NT2/D1 (cell line): ENCODE data around the gene POU2AF2.

Experiments used
- DNase-seq: peaks from one replicate; pipeline ENCODE4 v3.0.0-alpha.2; 2011; ENCODE audit warnings: low read depth, low spot score
- H3K27me3 ChIP-seq: 2 replicates; pipeline ENCODE4 v1.6.0; 2011; ENCODE audit warnings: mild to moderate bottlenecking; ENCODE audit not compliant: insufficient read length, insufficient read depth
- H3K36me3 ChIP-seq: 2 replicates; pipeline ENCODE4 v1.6.1; 2011; ENCODE audit warnings: mild to moderate bottlenecking, low read length, mixed read lengths; ENCODE audit not compliant: insufficient read depth, insufficient read length
- H3K4me1 ChIP-seq: 2 replicates; pipeline ENCODE4 v1.5.1; 2011; ENCODE audit not compliant: insufficient read depth, insufficient read length
- H3K4me3 ChIP-seq: 2 replicates; pipeline ENCODE4 v1.5.1; 2011; ENCODE audit warnings: low read depth; ENCODE audit not compliant: insufficient read length
- H3K9ac ChIP-seq: 2 replicates; pipeline ENCODE4 v1.6.0; 2011; ENCODE audit warnings: low read depth; ENCODE audit not compliant: insufficient read length
- H3K9me3 ChIP-seq: 2 replicates; pipeline ENCODE4 v1.5.1; 2011; ENCODE audit warnings: mild to moderate bottlenecking, low read length; ENCODE audit not compliant: insufficient read depth
- SUZ12 ChIP-seq: IDR thresholded peaks from 2 replicates; pipeline ENCODE4 v1.6.1; 2011; ENCODE audit not compliant: insufficient read length, insufficient read depth; ENCODE audit errors: extremely low read depth
- YY1 ChIP-seq: IDR thresholded peaks from 2 replicates; pipeline ENCODE4 v1.6.1; 2011; ENCODE audit not compliant: insufficient read length, insufficient read depth
- ZNF274 ChIP-seq: IDR thresholded peaks from 2 replicates; pipeline ENCODE4 v1.6.1; 2011; ENCODE audit warnings: mild to moderate bottlenecking, low read depth, low read length

The POU2AF2 gene

GRCh38 chr11:111230122-111230465 lies 15.4 kb upstream of the POU2AF2 start:
- no peak for TF ChIP-seq SUZ12
- TF ChIP-seq YY1, result no peak
- no peak for TF ChIP-seq ZNF274
- no peaks in the 10 kb centered on the region for H3K9me3 ChIP-seq
- H3K4me1 ChIP-seq, result no peaks in the 10 kb centered on the region
- no peak for DNase-seq
- H3K9ac ChIP-seq, result peak overlapping the region; percentile 52
- peaks cover 8% of the 10 kb centered on the region for H3K27me3 ChIP-seq
- H3K36me3 ChIP-seq, result no peaks in the 10 kb centered on the region
- H3K4me3 ChIP-seq, result no peak overlapping the region

- no peak overlapping the region for H3K4me3 ChIP-seq
- no peak for DNase-seq
- TF ChIP-seq ZNF274, result no peak
- TF ChIP-seq SUZ12, result no peak
- no peak for TF ChIP-seq YY1
- H3K27me3 ChIP-seq, result peaks cover 8% of the 10 kb centered on the region
- no peaks in the 10 kb centered on the region for H3K4me1 ChIP-seq
- H3K9ac ChIP-seq, result no peak overlapping the region
- no peaks in the 10 kb centered on the region for H3K36me3 ChIP-seq
- H3K9me3 ChIP-seq, result no peaks in the 10 kb centered on the region
These were observed 13.7 kb upstream of the POU2AF2 start for GRCh38 chr11:111231836-111232235.

- DNase-seq, result no peak
- Histone ChIP-seq H3K4me3 (no peak overlapping the region), H3K9ac (no peak overlapping the region), H3K36me3 (no peaks in the 10 kb centered on the region), H3K4me1 (no peaks in the 10 kb centered on the region), H3K9me3 (no peaks in the 10 kb centered on the region), H3K27me3 (peaks cover 3% of the 10 kb centered on the region)
- no peak for TF ChIP-seq SUZ12
- no peak for TF ChIP-seq ZNF274
- no peak for TF ChIP-seq YY1
These were observed 9.1 kb upstream of the POU2AF2 start for GRCh38 chr11:111236383-111236782.

GRCh38 chr11:111237926-111238325 lies 7.6 kb upstream of the POU2AF2 start:
- Histone ChIP-seq H3K4me3 (no peak overlapping the region), H3K36me3 (no peaks in the 10 kb centered on the region), H3K9me3 (no peaks in the 10 kb centered on the region), H3K4me1 (no peaks in the 10 kb centered on the region), H3K9ac (no peak overlapping the region), H3K27me3 (no peaks in the 10 kb centered on the region)
- TF ChIP-seq ZNF274, result no peak
- TF ChIP-seq SUZ12, result no peak
- no peak for TF ChIP-seq YY1
- no peak for DNase-seq

GRCh38 chr11:111246956-111247355 lies 1.4 kb downstream of the POU2AF2 start:
- Histone ChIP-seq H3K4me3 (no peak overlapping the region), H3K36me3 (no peaks in the 10 kb centered on the region), H3K9me3 (no peaks in the 10 kb centered on the region), H3K9ac (no peak overlapping the region), H3K27me3 (no peaks in the 10 kb centered on the region), H3K4me1 (no peaks in the 10 kb centered on the region)
- TF ChIP-seq ZNF274 (no peak), YY1 (no peak), SUZ12 (no peak)
- DNase-seq, result no peak

- Histone ChIP-seq H3K4me1 (no peaks in the 10 kb centered on the region), H3K9me3 (no peaks in the 10 kb centered on the region), H3K9ac (no peak overlapping the region), H3K27me3 (no peaks in the 10 kb centered on the region), H3K36me3 (no peaks in the 10 kb centered on the region), H3K4me3 (no peak overlapping the region)
- TF ChIP-seq YY1, result no peak
- DNase-seq, result no peak
These were observed 5.4 kb downstream of the POU2AF2 start for GRCh38 chr11:111250936-111251335.

GRCh38 chr11:111253131-111253530 lies 7.6 kb downstream of the POU2AF2 start:
- no peak overlapping the region for H3K9ac ChIP-seq
- DNase-seq, result no peak
- no peaks in the 10 kb centered on the region for H3K9me3 ChIP-seq
- no peaks in the 10 kb centered on the region for H3K4me1 ChIP-seq
- H3K27me3 ChIP-seq, result no peaks in the 10 kb centered on the region
- H3K36me3 ChIP-seq, result no peaks in the 10 kb centered on the region
- no peak overlapping the region for H3K4me3 ChIP-seq
- no peak for TF ChIP-seq ZNF274
- TF ChIP-seq SUZ12, result no peak
- no peak for TF ChIP-seq YY1

GRCh38 chr11:111253630-111254029 lies 8.1 kb downstream of the POU2AF2 start:
- H3K27me3 ChIP-seq, result no peaks in the 10 kb centered on the region
- DNase-seq, result no peak
- no peak overlapping the region for H3K9ac ChIP-seq
- no peak overlapping the region for H3K4me3 ChIP-seq
- H3K4me1 ChIP-seq, result no peaks in the 10 kb centered on the region
- no peaks in the 10 kb centered on the region for H3K9me3 ChIP-seq
- H3K36me3 ChIP-seq, result no peaks in the 10 kb centered on the region
- TF ChIP-seq ZNF274 (no peak), SUZ12 (no peak), YY1 (no peak)
